Lower leg skin (tissue), 3 donors: ENCODE results near the gene BIN1.

Source experiments
- CTCF ChIP-seq, 3 donors: fragments of 450-650 bp; IDR thresholded peaks; one replicate each; pipeline ENCODE4 v1.5.1; 2016; ENCODE audit warnings: antibody characterized with exemption in 3 of 3, mild to moderate bottlenecking in 3 of 3, moderate library complexity in 2 of 3
- POLR2A ChIP-seq, 2 donors: fragments of 450-650 bp; IDR thresholded peaks; one replicate each; pipeline ENCODE4 v1.6.1; 2016 to 2017; ENCODE audit warnings: antibody characterized with exemption in 2 of 2, mild to moderate bottlenecking in 1 of 2, moderate library complexity in 1 of 2

GRCh38 chr2:127083819-127084503 is 23.0 kb downstream of the BIN1 start:
- TF ChIP-seq CTCF (IDR thresholded peaks at IDR 0.05) (no peak), POLR2A (IDR thresholded peaks at IDR 0.05) (no peak)
